GM21529 (cell line): Measurements from ENCODE around the gene STAB2.

Experiments
- ATAC-seq: cut with Tn5 transposase; IDR thresholded peaks from one replicate; pipeline ENCODE4 v1.9.1; 2021; ENCODE audit not compliant: unreplicated experiment

STAB2 gene, protein sequence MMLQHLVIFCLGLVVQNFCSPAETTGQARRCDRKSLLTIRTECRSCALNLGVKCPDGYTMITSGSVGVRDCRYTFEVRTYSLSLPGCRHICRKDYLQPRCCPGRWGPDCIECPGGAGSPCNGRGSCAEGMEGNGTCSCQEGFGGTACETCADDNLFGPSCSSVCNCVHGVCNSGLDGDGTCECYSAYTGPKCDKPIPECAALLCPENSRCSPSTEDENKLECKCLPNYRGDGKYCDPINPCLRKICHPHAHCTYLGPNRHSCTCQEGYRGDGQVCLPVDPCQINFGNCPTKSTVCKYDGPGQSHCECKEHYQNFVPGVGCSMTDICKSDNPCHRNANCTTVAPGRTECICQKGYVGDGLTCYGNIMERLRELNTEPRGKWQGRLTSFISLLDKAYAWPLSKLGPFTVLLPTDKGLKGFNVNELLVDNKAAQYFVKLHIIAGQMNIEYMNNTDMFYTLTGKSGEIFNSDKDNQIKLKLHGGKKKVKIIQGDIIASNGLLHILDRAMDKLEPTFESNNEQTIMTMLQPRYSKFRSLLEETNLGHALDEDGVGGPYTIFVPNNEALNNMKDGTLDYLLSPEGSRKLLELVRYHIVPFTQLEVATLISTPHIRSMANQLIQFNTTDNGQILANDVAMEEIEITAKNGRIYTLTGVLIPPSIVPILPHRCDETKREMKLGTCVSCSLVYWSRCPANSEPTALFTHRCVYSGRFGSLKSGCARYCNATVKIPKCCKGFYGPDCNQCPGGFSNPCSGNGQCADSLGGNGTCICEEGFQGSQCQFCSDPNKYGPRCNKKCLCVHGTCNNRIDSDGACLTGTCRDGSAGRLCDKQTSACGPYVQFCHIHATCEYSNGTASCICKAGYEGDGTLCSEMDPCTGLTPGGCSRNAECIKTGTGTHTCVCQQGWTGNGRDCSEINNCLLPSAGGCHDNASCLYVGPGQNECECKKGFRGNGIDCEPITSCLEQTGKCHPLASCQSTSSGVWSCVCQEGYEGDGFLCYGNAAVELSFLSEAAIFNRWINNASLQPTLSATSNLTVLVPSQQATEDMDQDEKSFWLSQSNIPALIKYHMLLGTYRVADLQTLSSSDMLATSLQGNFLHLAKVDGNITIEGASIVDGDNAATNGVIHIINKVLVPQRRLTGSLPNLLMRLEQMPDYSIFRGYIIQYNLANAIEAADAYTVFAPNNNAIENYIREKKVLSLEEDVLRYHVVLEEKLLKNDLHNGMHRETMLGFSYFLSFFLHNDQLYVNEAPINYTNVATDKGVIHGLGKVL (N-terminal part only)

DNA sequence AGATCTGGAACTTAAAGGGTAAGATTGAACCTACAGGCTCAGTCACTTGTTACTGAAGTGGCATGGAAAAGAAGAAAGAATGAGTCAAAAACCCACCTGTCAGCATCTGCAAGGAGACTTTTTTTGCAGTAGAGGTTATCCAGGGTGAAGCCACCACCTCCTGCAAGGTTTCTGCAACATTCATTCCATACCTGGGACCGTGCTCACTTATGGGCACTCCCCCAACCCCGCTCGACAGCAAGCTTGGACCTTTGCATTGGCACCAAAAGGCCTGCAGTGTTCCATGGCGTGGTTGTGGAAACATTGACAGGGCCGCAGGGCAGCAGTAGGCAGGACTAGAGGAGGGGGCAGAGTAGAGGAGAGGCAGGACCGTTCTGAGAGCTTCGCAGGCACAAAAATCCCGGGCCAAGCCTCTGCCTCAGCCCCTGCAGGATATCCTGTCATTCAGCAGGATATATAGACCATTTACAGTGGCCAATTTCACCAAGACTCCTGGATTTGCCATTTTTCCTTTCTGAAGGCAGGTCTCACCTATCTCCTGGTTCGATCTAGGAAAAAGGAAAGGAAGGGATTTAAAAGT, at the start of gene STAB2:
Gene STAB2 (plus strand): TSS at position 483 of the 580 bp plus-strand sequence. CDS start 204 bp downstream, outside the sequence.
- no peak for ATAC-seq

DNA sequence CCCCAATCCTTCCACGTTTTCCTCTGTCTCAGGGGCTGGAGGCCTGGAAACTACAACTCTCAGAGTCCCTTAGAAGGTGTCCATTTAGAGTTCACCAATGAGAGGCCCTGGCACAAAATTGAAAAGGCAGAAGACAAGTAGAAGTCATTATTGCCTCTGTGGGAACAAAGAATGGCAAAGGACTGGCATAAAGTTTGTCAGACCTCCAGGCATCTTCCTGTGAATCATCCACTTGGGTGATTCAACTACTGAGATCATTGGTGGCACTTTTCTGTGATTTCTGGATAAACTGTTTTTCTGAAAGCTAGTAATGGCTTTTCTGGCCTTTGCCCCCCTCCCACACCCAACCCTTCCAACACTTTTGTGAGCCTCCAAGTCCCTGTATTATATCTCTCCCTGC, 48.7 kb upstream of the STAB2 start:
- no peak for ATAC-seq

DNA sequence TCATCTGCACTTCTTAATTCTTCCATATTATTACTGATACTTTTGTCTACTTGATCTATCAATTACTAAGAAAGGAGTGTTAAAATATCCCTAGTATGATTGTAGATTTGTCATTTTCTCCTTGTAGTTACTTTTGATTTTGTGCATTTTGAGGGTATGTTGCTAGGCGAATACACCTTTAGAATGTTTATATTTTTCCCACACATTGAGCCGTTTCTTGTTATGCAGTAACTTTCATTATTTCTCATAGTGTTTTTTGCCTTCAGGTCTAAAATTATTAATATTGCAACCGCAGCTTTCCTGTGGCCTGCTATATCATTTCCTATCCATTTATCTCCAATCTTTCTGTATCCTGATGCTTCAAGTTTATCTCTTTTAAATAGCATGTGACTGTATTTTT, 46.8 kb upstream of the STAB2 start:
- ATAC-seq, result no peak

DNA sequence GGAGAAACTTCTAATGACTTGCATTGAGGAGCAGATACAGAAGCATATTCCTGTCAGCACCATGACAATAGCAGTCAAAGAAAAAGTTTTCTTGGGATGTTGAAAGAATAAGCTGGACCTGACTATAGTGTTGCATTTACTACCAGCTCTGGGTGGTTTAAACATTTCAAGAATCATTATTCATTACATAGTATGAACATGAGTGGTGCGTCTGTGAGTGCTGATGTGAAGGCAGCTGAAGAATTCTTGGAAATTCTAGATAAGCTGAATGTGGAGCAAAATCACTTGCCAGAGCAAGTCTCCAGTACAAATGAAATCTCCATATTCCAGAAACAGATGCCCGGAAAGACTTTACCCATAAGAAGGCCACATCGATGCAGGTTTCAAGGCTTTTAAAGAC, 45.0 kb upstream of the STAB2 start:
- no peak for ATAC-seq

DNA sequence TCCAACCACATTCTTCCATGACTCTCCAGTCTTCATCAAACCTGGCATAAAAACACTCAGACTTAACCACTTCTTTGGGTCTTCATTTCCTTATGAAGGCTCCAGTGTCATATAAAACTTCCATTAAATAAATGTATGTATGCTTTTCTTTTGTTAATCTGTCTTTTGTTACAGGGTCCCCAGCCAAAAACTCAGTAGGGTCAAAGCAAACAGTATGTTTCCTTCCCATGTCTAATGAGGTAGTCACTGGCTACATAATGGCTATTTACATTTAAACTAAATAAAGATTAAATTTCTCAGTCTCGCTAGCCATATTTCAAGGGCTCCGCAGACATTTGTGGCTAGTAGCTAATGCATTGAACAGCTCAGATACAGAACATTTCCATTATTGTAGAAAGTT, 40.1 kb upstream of the STAB2 start:
- no peak for ATAC-seq

DNA sequence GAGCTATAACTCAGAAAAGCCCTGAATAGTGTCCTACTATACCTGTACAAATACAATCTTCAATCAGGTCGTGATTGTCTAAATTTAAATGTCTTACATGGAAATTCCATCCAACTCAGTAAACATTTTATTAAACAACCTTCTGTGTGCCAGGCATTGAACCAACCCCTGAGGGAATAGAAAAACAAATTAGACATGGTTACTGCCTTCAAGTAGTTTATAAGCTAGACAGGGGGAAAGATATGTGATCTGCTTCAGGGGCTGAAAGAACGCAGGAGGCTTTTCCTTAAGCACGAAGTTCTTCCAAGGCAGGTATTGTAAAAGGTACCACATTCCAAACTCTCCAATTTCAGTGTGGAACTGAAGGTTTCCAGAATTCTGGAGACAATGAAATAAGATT, 39.7 kb upstream of the STAB2 start:
- ATAC-seq, result no peak

DNA sequence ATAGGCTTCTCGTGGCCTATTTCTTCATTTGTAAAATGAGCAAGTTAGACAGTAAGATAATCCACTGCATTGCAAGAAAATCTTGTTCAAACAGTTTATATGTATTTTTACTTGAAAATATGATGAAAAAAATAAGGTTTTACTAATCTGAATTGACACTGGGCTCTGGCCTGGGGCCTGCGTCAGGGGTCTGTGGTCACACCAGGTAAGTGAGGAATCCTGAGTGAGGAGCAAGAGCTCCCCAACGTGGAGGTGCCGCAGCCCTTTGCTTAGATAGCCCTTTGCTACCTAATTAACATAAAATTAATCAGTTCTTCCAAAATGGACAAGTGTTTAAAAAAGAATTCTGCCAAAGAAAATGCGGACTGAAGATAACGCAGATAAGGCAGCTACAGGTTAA, 39.1 kb upstream of the STAB2 start:
- ATAC-seq, result no peak

DNA sequence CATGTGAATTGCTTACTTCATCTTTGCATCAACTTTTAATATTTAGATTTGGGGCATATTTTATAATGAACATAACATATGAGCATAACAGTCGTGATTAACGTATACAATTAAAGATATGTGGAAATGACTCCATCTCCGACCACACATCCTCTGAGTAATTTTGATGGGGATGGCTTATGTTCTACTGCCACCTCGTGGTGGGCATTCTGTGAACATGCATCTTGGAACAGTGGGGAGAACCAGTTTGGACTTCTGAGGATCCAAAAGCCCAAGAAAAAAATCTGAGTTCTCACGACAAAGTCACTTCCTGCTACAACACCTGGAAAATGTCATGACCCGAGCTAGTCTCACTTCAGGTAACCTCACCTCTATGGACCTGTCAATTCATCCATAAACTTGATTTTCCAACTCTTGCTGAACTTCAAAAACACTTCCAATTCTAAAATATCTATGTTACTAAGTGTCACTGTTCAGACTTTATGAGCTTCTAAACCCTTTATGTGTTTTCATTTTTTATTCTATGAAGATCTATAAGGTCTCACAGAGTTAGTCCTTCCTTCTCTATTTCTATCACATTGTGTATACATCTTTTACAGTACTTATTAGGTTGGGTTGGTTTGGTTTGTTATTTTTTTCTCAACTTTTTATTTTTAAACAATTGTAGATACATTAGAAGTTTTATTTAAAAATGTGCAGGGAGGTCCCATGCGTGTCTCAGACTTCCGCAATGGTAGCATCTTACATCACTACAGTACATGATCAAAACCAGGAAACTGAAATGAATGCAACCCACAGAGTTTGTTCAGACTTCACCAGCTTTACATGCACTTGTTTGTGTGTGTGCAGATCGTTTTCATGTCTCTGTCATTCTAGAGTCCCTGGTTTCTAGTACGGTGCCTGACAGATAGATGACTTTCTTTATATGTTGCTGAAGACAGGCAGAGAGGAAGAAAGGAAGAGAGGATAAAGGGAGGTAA, 38.2 kb upstream of the STAB2 start:
- peak; percentile 83 for ATAC-seq

DNA sequence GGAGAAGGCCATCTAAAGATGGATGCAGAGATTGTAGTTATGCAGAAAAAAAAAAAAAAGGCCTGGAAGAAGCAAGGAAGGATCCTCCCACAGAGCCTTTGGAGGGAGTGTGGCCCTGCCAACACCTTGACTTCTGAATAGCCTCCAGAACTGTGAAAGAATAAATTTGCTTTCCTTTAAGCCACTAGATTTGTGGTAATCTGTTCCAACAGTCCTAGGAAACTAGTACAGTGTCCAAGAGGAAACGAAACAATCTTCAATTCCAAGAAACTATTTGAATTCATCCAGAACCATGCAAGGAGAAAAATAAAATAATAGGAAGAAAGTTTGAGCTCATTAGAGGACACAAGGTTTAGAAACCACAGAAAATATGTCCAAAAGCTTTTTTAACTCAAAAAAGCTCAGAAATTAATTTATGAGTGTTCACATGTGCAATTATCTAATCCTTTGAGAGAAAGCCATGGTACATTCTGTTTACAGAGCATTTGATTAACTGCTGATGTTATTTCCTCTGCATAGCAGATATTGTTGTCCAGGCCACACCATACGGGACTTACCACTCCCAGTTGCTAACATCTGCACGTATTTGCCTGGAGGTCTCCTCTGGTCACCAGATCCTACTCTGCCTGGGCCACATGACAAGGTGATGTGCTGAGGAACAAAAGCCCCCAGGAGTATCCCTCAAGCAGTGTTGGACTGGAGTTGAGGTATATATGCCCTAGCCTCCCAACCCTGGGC, 30.0 kb upstream of the STAB2 start:
- ATAC-seq, result no peak

DNA sequence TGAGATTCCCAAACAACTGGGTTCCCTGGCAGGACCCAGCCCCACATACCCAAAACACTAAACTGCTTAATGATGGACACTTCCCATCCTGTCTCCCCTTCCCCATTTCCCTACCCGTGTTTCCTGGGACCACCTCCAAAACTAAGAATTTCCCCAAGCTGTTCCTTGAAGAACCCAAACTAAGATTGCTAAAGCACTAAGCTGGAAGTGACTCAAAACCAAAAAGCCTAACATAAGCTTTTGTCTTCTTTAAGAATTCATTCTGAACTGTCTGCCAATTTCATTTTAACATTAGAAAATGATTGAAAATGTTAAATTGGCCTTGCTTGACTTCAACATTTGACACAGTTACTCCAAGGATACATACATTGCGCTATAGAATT, 29.5 kb upstream of the STAB2 start:
- ATAC-seq, result no peak

DNA sequence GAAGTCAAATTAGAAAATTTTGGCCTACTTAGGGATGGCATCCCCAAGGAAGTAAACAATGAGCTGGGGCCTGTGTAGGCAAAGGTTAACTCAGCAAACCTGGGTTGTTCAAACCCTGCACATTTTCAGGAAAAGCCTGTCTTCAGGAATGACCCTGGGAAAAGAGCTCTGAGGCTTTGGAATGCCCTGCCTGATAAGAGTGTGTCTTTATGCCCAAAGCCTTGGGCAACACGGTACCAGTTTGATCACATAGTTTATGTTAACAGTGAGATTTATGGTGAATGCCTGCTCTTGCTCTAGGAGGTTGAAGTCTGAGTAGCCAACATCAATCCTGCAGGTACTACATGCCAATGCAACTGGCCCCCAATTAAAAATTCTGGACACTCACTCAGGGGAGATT, 28.2 kb upstream of the STAB2 start:
- no peak for ATAC-seq

DNA sequence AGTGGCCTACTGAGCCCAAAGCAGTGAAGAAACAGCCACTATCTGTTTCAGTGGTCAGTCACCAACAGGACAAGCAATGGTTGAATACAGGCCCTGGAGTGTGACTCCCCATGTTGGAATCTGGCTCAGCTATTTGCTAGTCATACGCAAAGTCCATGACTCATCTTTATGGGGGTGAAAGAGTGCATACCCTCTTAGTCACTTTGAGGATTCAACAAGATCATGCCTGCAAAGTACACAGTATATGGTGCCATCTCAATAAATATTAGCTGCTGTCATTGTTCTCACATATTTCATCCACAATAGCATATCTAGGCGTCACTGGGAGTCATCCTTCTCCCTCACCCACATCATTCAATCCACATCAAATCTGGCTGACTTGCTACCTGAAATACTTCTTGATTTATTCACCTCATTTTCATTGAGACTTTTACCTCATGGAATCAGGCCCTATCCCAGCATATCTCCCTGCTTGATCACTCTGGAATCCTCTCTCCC, 26.4 kb upstream of the STAB2 start:
- no peak for ATAC-seq

DNA sequence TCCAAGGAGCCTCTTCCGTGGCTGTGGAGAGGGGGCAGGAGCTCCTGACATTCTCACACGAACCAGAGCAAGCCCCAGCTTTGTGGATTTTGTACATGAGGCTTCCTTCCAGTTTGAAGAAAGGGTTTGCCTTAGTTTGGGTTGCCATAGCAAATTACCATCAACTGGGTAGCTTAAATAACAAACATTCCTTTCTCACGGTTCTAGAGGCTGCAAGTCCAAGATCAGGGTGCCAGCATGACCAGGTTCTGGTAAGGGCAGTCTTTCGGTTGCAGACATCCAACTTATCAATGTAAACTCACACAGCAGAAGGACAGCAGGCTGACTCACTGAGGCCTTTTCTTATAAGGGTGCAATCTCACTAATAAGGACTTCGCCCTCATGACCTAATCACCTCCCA, 25.9 kb upstream of the STAB2 start:
- no peak for ATAC-seq

DNA sequence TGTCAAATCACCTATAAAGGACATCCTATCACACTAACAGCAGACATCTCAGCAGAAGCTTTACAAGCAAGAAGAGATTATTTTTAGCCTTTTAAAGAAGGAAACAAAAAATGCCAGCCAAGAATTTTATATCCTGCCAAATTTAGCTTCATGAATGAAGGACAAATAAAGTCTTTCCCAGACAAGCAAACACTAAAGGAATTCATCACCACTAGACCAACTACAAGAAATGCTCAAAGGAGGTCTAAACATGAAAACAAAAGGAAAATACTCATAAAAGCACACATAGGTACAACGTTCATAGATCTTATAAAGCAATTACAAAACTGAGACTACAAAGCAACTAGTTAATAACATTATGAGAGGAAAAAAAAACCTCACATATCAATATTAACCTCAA, 20.7 kb upstream of the STAB2 start:
- no peak for ATAC-seq

DNA sequence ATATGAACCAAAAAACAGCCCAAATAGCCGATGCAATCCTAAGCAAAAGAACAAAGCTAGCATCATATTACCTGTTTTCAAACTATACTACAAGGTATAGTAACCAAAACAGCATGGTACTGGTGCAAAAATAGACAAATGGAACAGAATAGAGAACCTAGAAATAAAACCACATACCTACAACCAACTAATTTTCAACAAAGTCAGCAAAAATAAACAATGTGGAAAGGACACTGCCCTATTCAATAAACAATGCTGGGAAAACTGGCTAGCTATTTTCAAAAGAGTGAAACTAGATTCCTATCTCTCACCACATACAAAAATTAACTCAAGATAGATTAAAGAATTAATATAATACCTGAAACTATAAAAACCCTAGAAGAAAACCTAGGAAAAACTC, 17.8 kb upstream of the STAB2 start:
- ATAC-seq, result no peak

DNA sequence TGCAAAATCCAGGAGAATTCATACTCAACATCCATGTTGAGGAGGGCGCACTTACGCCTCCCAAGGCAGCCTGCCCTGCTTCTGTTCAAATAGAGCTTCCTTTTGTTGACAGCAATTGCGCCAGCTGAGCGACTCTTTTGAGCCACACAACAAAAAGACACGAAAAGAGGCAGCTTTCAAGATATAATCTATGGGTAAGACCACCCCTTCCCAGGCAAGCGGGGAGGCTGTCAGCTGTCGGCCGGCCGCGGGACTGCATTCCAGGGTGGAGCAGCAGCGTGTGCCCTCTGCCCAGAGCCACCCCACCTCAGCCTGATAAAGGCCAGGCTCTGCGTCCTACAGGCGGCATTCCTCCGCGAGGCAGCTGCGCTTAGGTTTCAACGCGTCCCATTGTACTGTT, 15.8 kb upstream of the STAB2 start:
- ATAC-seq, result no peak

DNA sequence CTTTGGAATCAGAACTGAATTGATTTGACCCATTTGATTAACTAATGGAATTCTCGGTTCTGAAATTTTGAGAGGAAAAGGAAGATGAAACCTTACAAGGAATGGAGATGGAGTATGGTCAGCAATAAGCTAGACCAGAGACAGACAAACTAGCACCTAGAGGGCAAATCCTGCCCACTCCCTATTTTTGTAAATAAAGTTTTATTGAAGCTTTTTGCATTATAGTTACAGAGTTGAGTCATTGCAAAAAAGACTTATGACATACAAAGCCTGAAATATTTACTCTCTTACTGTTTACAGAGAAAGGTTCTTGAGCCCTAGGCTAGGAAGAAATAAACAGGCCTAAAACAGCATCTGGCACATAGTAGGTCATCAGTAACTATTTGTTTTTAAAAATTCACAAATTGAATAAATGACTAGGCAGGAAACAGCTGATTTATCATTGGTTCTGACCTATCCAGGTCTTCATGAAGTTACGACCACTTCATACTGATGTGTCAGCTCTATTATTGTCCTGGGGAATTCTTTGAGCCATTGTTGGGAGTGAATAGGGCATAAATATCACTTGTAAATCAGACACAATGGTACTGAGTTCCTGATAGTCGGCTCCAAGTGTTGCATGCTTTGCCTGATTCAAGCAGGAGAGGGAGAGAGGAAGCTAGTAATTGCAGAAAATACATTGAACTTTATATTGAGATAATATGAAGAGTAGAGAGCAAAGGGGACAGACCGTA, 14.6 kb upstream of the STAB2 start:
- ATAC-seq, result no peak

DNA sequence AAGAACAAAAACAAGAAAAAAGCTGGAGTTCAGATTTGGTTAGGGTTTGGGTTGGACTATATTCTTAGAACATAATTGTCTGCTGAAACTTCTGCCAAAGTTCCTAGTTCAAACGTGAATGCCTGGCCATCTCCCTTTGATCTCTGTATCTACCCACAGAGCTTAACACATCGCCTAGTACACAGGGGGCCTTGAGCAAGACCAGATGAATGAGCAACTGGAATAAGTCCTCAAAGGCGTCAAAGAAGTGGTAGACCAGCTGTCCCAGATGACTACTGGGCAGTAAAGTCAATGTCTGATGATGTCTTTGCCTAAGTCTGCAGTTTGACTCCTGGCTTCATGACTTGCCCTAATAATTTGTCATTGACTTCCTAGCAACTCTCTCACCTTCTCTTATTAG, 13.9 kb upstream of the STAB2 start:
- no peak for ATAC-seq
